Peyer's patch (tissue), 4 donors: ENCODE results near the gene CCDC183. TPM values are rescaled to one million over a fixed set of nuclear protein-coding genes. Genes with fewer than 3 reads are reported as not detected.

Experiments used
- DNase-seq, 3 donors: peaks; one replicate each; pipeline ENCODE4 v3.0.0-alpha.2; 2017 to 2019
- H3K27ac ChIP-seq, 4 donors: fragments of 200-600 bp; sonication (generic); one replicate each; pipeline ENCODE4 v1.5.1; 2016 to 2019
- H3K27me3 ChIP-seq, 2 donors: fragments of 200-600 bp; sonication (generic); one replicate each; pipeline ENCODE4 v1.5.1; 2019
- H3K36me3 ChIP-seq, 3 donors: fragments of 200-600 bp; sonication (generic); one replicate each; pipeline ENCODE4 v1.5.1; 2016 to 2019
- H3K4me1 ChIP-seq, 4 donors: fragments of 200-600 bp; sonication (generic); one replicate each; pipeline ENCODE4 v1.5.1; 2016 to 2019
- H3K4me3 ChIP-seq, 4 donors: fragments of 200-600 bp; sonication (generic); 1 replicate in 3 of 4; 2 replicates in 1 of 4; pipeline ENCODE4 v1.5.1; 2016 to 2019; ENCODE audit warnings: mild to moderate bottlenecking in 1 of 4
- H3K9me3 ChIP-seq, 4 donors: fragments of 200-600 bp; sonication (generic); one replicate each; pipeline ENCODE4 v1.5.1; 2016 to 2019; ENCODE audit warnings: mild to moderate bottlenecking in 1 of 4
- CTCF ChIP-seq, 6 experiments: fragments of 450-650 bp in 4 of 6; fragments of 200-600 bp in 2 of 6; sonication (generic) in 1 of 6; IDR thresholded peaks; one replicate each; pipeline ENCODE4 v1.5.1; 2017 to 2019; ENCODE audit warnings: antibody characterized with exemption in 6 of 6, mild to moderate bottlenecking in 3 of 6, moderate library complexity in 1 of 6
- POLR2A ChIP-seq, 2 donors: fragments of 450-650 bp; IDR thresholded peaks; one replicate each; pipeline ENCODE4 v1.5.1; 2017; ENCODE audit warnings: antibody characterized with exemption in 2 of 2, mild to moderate bottlenecking in 2 of 2, moderate library complexity in 2 of 2
- total RNA-seq, 4 donors: library from RNA; depleted of rRNA; stranded (reverse); fragments of >200 nt; gene quantifications; one replicate each; pipeline ENCODE4 v1.1.0, GENCODE V29; 2016

CCDC183 gene
- total RNA-seq, 4 donors from 2014 or later = 16.6 to 69.9 (median 46.0) TPM

DNA sequence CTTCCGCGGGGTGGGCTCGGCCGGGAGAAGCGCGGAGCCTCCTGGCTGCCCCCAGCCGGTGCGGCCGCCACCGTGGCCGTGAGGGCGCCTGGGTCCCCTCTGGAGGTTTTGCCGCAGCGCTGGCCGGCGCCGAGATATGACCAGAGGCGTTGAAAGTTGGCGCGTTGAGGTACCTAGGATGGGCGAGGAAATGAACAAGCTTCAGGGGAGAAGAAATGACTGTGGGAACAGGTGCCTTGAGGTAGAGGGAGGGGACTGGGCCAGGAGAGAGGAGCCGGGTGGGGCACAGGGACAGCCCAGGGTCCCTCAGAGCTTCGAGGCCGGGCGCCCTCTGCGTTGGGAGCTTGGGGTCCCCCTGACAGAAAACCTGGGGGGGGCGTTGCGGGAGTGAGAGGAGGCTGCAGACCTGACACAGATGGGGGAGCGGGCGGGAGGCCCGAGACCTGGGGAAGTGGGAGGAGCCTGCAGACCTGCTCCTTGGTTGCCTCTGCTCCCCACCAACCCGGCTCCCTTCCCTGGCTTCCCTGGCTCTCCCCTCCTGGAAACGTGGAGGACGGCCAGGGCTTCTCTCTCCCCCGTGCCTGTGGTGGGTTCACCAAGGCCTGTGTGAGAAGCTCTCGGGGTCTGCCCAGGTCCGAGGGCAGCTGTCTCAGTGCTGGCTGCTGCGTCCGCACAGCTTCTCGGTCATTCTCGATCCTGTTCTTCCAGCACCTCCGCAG lies 25.8 kb downstream of the CCDC183 start:
- Histone ChIP-seq H3K4me1 (peaks cover 0 to 6% (median 0%) of the 10 kb centered on the region in 4 donors), H3K27ac (no peak overlapping the region), H3K36me3 (peaks cover 0 to 41% (median 0%) of the 10 kb centered on the region in 3 donors), H3K9me3 (no peaks in the 10 kb centered on the region), H3K27me3 (no peaks in the 10 kb centered on the region), H3K4me3 (peak overlapping the region in 1 of 4 donors; percentile 43)
- no peak for DNase-seq
- no peak for TF ChIP-seq POLR2A (IDR thresholded peaks at IDR 0.05)
- no peak for TF ChIP-seq CTCF (IDR thresholded peaks at IDR 0.05)

DNA sequence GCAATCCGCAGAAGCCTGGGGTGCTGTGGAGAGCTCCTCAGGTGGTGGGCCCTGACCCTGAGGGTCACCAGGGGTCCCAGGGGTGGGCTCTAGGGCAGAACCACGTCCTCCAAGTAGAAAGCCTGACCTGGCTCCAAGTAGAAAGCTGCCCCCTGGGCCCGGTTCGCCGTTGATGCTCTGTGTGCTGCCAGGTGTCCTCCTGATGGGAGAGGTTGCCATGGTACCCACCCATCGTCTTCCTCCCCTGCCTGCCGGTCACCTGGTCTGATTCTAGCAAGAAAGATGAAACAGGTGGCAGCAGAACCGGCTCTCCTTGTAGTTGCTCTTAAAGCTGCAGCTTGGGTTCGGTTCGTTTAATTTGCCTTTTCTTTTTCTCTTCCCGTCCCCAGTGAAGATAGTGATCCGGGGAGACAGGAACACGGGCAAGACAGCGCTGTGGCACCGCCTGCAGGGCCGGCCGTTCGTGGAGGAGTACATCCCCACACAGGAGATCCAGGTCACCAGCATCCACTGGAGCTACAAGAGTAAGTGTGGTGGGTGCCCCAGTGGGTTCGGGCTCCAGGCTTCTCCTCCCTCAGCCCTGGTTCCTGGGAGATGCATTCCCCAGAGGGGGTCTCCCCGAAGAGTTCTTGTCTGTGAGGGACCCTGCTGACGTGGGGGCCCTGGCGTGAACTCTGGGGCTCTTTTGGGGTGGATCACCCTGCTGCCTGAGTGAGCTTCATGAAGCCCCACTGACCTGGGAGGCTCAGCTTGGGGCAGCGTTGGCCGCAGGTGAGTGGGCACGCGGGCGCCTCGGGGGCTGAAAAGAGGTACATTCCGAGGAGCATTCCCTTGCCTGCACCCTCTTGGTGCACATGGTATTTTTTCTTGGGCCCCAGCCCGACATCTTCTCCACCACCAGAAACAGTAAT lies 27.3 kb downstream of the CCDC183 start:
- Histone ChIP-seq H3K36me3 (peaks cover 0 to 51% (median 0%) of the 10 kb centered on the region in 3 donors), H3K4me3 (no peak overlapping the region), H3K9me3 (no peaks in the 10 kb centered on the region), H3K4me1 (peaks cover 0 to 6% (median 0%) of the 10 kb centered on the region in 4 donors), H3K27me3 (no peaks in the 10 kb centered on the region), H3K27ac (no peak overlapping the region)
- TF ChIP-seq POLR2A (IDR thresholded peaks at IDR 0.05) (no peak), CTCF (IDR thresholded peaks at IDR 0.05) (no peak)
- DNase-seq = no peak

GRCh38 chr9:136824496-136825225 lies 28.5 kb downstream of the CCDC183 start:
- H3K27ac ChIP-seq = no peak overlapping the region
- no peaks in the 10 kb centered on the region for H3K9me3 ChIP-seq
- H3K36me3 ChIP-seq = peaks cover 0 to 63% (median 0%) of the 10 kb centered on the region in 3 donors

DNA sequence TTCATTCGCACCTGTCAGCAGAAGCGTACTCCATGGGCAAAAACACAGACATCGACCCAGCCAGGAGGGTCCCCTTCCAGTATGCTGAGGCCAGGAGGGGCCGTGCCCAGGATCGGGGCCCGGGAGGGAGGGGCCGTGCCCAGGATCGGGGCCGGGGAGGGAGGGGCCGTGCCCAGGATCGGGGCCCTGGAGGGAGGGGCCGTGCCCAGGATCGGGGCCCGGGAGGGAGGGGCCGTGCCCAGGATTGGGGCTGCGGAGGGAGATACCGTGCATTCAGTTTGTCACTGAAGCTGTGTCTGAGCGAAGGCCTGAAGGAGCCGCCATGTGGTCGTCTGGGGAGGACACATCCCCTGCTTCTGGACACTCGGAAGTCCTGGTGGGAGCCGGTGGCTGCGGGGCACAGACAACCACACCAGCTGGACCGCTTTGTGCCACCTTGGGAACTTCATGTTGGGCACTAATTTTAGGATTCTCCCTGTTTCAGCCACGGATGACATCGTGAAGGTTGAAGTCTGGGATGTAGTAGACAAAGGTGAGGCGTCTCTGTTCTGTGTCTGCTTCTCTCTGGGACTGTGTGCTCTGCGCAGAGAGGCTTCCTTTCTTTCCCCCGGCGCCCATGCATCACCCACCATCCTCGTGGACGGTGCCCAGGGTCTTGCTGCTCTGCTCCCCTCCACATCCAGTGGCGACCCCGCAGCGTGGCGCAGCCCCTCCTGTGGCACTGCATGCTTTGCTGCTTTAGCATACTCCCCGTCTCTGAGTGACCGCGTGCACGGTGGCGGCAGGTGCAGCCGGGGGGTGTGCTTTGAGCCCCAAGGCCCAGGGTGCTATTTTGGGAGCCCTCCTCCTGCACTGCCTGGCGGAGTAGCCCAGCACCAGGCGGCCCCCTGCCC lies 29.4 kb downstream of the CCDC183 start:
- peaks cover 0 to 72% (median 0%) of the 10 kb centered on the region in 3 donors for H3K36me3 ChIP-seq
- no peaks in the 10 kb centered on the region for H3K27me3 ChIP-seq
- TF ChIP-seq POLR2A (IDR thresholded peaks at IDR 0.05) (no peak), CTCF (IDR thresholded peaks at IDR 0.05) (no peak)
- H3K27ac ChIP-seq = no peak overlapping the region
- H3K4me3 ChIP-seq = no peak overlapping the region
- no peak for DNase-seq
- no peaks in the 10 kb centered on the region for H3K9me3 ChIP-seq
- peaks cover 0 to 6% (median 0%) of the 10 kb centered on the region in 4 donors for H3K4me1 ChIP-seq

More at GRCh38 chr9:136824496-136825225, 28.5 kb downstream of the CCDC183 start:
- TF ChIP-seq POLR2A (IDR thresholded peaks at IDR 0.05) (no peak), CTCF (IDR thresholded peaks at IDR 0.05) (no peak)
- DNase-seq = no peak
- peaks cover 0 to 6% (median 0%) of the 10 kb centered on the region in 4 donors for H3K4me1 ChIP-seq
- no peak overlapping the region for H3K4me3 ChIP-seq
- no peaks in the 10 kb centered on the region for H3K27me3 ChIP-seq
